ENCODE data around the gene MCRIP1. TPM values are rescaled to one million over a fixed set of nuclear protein-coding genes. Genes with fewer than 3 reads are reported as not detected.

MCRIP1 gene
- total and polyA plus RNA-seq, 2 of the 13 experiments (the other 11 are each of a cell fraction or from before 2014, with no cell fraction given), result 79.7 to 84.9 TPM

GRCh38 chr17:81814748-81815645 is 18.1 kb downstream of the MCRIP1 start (continued):
- TF ChIP-seq FOXP1 (IDR thresholded peaks at IDR 0.05) (no peak), FOXP1 (CRISPR knock-in tag; IDR thresholded peaks at IDR 0.05) (0 out of 2 replicates have a peak, but pooled peaks have one; percentile 23), HCFC1 (IDR thresholded peaks at IDR 0.05; ENCODE audit: low read depth, low read length) (no peak; the same call in 1 of the 2 replicates), PCBP1 (IDR thresholded peaks at IDR 0.05; ENCODE audit: borderline replicate concordance, low read depth, low read length) (0 out of 2 replicates have a peak, but pooled peaks have one; percentile 25), ZFY (CRISPR knock-in tag; IDR thresholded peaks at IDR 0.05) (peak; percentile 49; the same call in 1 of the 2 replicates), SP2 (CRISPR knock-in tag; IDR thresholded peaks at IDR 0.05) (no peak), E2F5 (CRISPR knock-in tag; conservative IDR thresholded peaks at IDR 0.05) (no peak), ZNF331 (CRISPR knock-in tag; IDR thresholded peaks at IDR 0.05) (peak; percentile 22; the same call in 1 of the 2 replicates), YEATS2 (CRISPR knock-in tag; IDR thresholded peaks at IDR 0.05; ENCODE audit: borderline replicate concordance) (no peak), ZBTB34 (CRISPR knock-in tag; IDR thresholded peaks at IDR 0.05) (no peak; the same call in 1 of the 2 replicates), MXD3 (CRISPR knock-in tag; IDR thresholded peaks at IDR 0.05) (0 out of 2 replicates have a peak, but pooled peaks have one; percentile 55), THAP11 (CRISPR knock-in tag; IDR thresholded peaks at IDR 0.05) (peak; percentile 65), KLF9 (CRISPR knock-in tag; IDR thresholded peaks at IDR 0.05; ENCODE audit: low read depth) (0 out of 2 replicates have a peak, but pooled peaks have one; percentile 31), ZNF563 (CRISPR knock-in tag; IDR thresholded peaks at IDR 0.05) (peak; percentile 74; the same call in 1 of the 2 replicates), CREBL2 (CRISPR knock-in tag; IDR thresholded peaks at IDR 0.05; ENCODE audit: borderline replicate concordance) (no peak), HMG20A (CRISPR knock-in tag; IDR thresholded peaks at IDR 0.05; ENCODE audit: borderline replicate concordance) (peak; percentile 57; the same call in 1 of the 2 replicates), PATZ1 (CRISPR knock-in tag; IDR thresholded peaks at IDR 0.05) (peak; percentile 99), ZNF567 (CRISPR knock-in tag; IDR thresholded peaks at IDR 0.05; ENCODE audit: borderline replicate concordance) (no peak), FOXA3 (CRISPR knock-in tag; IDR thresholded peaks at IDR 0.05) (peak; percentile 77), SOX13 (IDR thresholded peaks at IDR 0.05) (no peak), SOX13 (CRISPR knock-in tag; conservative IDR thresholded peaks at IDR 0.05 in 1 of 2, IDR thresholded peaks at IDR 0.05 in 1 of 2) (peak in 1 of 2 experiments; percentile 59; a peak in 2 of 4 replicates), HNF1B (CRISPR knock-in tag; IDR thresholded peaks at IDR 0.05) (peak; percentile 59; the same call in 1 of the 2 replicates), ZNF740 (CRISPR knock-in tag; IDR thresholded peaks at IDR 0.05) (no peak)
